Hepatic stellate cell (primary cell): Measurements from ENCODE around the gene NDUFB7.
A peak's percentile ranks its signal among the peaks of the same experiment; 100 is the strongest.
"Not testable (repeated sequence)": the region's sequence is repeated elsewhere in the genome, so short reads cannot be mapped to it uniquely, and the experiment has no call there.

Experiments used
- DNase-seq: peaks from one replicate; pipeline ENCODE4 v3.0.0; 2011; ENCODE audit warnings: low spot score

NDUFB7 gene

DNA sequence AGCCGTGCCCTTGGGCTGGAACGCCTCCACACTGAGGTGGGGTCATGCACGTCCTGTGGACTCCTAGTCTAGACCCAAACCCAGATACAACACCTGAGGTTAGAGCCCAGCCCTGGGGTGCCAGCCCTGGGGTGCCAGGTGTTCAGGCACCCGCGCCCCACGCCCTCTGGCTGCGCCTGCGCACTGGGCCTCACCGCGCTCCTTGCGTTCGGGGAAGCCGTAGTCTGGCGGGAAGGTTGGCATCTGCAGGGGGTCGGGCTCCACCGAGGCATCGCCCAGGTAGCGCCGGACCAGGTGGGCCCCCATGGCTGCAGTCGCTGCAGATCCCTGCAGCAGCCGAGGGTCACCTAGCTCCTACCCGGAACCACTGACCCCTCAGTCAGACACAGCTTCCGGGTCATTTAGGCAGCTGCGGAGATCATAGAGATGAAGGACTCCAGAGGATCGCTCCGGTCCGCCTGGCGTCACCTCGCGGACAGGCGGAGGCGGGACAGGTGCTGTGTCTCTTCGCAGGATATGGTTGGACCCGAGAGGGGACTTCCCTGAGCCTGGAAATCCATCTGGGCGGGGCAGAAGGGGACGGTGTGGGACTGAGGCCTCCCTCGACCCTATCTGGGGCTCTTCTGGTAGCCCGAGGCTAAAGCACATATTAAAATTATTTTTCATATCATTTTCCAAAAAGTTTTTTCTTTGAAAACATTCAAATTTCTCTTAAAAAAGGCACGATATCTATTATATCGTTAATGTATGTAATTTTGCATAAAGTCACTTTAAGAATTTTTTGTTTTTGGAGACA is at the start of gene NDUFB7:
NDUFB7 (minus strand) TSS at position 372 of the 796 bp plus-strand sequence; CDS start at position 306, 66 bp downstream.
- peak; percentile 96 for DNase-seq

GRCh38 chr19:14619404-14619803 is 47.5 kb upstream of the NDUFB7 start:
- no peak for DNase-seq

DNA sequence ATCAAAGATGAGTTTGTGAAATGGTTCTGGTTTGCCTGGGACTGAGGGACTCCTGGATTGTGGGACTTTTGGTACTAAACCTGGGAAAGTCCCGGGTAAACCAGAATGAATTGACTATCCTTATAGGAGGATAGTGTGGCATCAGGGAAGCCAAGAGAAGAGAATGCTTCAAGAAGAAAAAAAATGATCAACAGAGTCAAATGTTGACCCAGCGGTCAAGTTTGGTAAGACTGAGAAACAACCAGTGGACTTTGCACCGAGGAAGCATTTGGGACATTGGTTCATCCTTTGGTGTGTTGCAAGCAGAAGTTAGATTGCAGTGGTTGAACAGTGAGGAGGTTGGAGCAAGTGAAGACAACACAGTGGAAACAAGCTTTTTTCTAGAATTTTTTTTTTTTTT is 44.5 kb upstream of the NDUFB7 start:
- no peak for DNase-seq

GRCh38 chr19:14615623-14616022 is 43.8 kb upstream of the NDUFB7 start:
- DNase-seq = no peak

- DNase-seq = no peak
Measured at GRCh38 chr19:14614099-14614412, 42.2 kb upstream of the NDUFB7 start.

GRCh38 chr19:14613399-14614098 is 41.7 kb upstream of the NDUFB7 start:
- not testable (repeated sequence) for DNase-seq

DNA sequence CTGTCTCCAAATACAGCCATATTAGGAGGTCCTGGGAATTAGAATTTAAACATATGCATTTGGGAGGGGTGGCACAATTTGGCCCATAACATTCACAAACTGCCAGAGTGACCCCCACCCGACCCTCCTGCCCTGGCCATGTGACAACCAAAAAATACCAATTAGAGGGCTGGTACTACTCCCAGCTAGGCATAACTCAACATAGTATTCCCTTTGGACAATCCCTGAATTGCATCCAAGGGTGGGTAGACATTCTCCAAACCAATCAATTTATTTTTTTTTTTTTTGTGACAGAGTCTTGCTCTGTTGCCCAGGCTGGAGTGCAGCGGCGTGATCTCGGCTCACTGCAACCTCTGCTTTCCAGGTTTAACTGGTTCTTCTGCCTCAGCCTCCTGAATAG is 40.8 kb upstream of the NDUFB7 start:
- DNase-seq = no peak

DNA sequence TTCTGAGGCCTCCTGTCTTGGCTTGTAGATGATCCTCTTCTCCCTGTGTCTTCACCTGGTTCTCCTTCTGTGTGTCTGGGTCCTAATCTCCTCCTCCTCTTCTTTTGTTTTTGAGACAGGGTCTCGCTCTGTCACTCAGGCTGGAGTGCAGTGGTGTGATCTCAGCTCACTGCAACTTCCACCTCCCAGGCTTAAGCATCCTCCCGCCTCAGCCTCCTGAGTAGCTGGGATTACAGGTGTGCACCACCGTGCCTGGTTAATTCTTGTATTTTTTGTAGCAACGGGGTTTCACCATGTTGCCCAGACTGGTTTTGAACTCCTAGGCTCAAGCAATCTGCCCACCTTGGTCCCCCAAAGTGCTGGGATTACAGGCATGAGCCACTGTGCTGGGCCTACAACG is 40.4 kb upstream of the NDUFB7 start:
- DNase-seq = not testable (repeated sequence)

DNA sequence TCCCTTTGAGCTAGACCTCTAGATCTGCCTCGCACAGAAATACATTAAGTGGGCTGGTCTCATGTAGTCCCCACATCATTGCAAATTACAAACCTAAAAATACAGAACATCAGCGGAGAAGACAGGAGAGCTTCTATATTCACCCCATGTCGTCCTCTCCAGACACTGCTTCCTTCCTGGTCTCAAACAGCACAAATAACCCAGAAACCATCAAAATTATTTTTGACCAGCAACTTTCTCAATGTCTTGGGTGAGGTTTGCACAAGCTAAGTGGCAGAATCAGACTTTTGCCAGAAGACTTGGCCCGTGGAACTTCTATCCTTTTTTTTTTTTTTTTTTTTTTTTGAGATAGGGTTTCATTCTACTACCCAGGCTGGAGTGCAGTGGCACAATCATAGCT is 39.2 kb upstream of the NDUFB7 start:
- no peak for DNase-seq

DNA sequence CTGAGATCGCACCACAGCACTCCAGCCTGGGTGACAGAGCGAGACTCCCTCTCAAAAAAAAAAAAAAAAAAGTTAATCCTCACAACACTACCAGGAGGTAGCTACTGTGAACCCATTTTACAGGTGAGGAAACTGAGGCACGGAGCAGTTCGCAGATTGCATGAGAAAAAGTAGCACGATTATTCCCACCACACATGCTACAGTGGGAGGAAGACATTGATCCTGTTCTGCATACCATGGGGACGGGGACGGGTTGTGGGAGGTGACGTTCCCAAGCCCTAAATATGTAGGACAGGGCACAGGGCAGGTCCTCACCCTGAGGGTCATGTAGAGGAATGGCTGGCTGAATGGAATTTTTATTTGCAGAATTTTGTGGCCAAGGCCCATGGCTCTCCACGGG is 34.8 kb upstream of the NDUFB7 start:
- DNase-seq = no peak

- no peak for DNase-seq
Measured at GRCh38 chr19:14603990-14604387, 32.1 kb upstream of the NDUFB7 start.

DNA sequence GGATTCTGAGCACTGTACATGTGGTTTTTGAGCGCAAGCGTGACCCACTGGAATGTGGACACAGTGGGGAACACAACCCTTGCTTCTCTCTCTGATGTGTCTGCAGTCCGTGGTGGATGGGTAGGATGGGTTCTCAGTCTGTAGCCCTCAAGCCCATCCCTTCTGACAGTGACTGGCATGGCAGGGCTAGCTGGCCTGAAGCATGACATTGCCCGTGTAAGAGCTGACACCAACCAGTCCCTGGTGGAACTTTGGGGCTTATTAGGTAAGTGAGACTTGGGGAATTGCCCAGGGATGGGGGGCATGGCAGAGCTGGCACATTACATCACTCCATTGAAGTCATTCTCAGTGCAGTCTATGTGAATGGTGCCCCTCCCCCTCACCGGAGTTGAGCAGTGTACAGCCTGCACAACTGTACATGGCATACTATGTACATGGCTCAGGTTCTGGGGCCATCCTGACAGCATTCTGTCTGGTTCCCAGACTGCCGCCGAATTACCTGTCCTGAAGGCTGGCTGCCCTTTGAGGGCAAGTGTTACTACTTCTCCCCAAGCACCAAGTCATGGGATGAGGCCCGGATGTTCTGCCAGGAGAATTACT is 27.8 kb upstream of the NDUFB7 start:
- DNase-seq = no peak

DNA sequence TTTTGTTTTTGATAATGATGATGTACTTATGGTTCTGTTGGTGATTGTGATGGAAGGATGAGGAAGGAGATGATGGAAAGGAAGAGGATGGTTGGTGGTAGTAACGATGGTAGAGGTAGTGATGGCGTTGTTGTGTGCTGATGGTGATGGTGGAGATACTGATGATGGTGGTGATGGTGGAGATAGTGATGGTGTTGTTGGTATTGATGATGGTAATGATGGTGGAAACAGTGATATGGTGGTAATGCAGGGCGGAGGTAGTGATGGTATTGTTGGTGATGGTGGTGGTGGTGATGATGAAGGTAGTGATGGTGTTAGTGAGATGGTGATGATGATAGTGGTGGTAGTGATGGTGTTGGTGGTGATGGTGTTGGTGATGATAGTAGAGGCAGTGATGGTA is 23.7 kb upstream of the NDUFB7 start:
- no peak for DNase-seq

DNA sequence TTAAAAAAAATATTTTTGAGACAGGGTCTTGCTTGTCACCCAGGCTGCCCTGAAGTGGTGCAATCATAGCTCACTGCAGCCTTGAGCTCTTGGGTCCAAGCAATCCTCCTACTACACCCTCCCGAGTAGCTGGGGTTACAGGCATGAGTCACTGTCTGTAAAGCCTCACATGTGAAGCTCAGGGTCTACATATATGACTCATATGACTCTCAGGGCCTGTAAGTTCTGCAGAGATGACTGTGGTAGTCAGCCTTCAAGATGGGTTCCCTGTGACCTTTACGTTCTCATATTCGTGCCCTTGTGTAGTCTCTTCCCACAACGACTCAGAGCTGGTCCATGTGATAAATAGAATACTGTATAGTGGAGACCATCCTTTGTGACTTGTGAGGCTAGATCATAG is 17.6 kb upstream of the NDUFB7 start:
- DNase-seq = not testable (repeated sequence)

DNA sequence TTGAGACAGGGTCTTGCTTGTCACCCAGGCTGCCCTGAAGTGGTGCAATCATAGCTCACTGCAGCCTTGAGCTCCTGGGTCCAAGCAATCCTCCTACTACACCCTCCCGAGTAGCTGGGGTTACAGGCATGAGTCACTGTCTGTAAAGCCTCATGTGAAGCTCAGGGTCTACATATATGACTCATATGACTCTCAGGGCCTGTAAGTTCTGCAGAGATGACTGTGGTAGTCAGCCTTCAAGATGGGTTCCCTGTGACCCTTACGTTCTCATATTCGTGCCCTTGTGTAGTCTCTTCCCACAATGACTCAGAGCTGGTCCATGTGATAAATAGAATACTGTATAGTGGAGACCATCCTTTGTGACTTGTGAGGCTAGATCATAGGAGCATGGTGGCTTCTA is 13.3 kb upstream of the NDUFB7 start:
- not testable (repeated sequence) for DNase-seq

GRCh38 chr19:14584372-14584771 is 12.5 kb upstream of the NDUFB7 start:
- DNase-seq = not testable (repeated sequence)

GRCh38 chr19:14582894-14583340 is 11.1 kb upstream of the NDUFB7 start, which contains the start of gene CLEC17A:
Gene CLEC17A (plus strand): TSS chr19:14583084. CDS start chr19:14583161, 77 bp downstream.
- no peak for DNase-seq

GRCh38 chr19:14580623-14581237 is 8.9 kb upstream of the NDUFB7 start:
- no peak for DNase-seq

DNA sequence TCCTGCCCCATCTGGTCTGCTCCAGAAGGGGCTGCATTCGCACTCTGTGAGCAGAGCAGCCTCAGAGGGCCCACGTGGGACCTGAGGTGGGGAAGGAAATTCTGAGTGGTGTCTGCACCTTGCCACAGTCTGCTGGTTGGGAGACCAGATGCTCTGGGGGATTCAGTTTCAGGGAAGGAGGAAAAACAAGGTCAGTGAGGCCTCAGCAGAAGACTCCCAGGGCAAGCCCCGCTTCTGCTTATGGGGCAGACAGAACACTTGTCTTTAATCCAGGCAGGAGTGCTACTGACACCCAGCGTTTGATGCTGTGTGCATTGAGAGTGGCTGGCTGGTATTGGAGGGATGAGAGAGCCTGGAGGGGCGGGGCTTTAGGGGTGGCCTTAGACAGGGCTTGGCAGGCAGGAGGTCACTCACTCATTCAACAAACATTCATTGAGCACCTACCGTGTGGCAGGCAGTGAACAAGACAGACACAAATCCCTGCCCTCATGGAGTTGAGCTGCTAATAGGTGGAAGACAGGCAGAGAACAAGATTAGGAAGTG is 6.1 kb upstream of the NDUFB7 start:
- no peak for DNase-seq

- DNase-seq = no peak
Measured at GRCh38 chr19:14577264-14577663, 5.4 kb upstream of the NDUFB7 start.

- no peak for DNase-seq
Measured at GRCh38 chr19:14576363-14576762, 4.5 kb upstream of the NDUFB7 start.

GRCh38 chr19:14575428-14575980 is 3.6 kb upstream of the NDUFB7 start:
- no peak for DNase-seq
